ENCODE data around the gene ZSCAN1. TPM values are rescaled to one million over a fixed set of nuclear protein-coding genes. Genes with fewer than 3 reads are reported as not detected.

The ZSCAN1 gene
- polyA plus RNA-seq, 1 donor = 0.73 TPM

- H3K27ac ChIP-seq (ENCODE audit: low read length) = no peak overlapping the region
- no CpG with 5 or more reads among the region's 8 CpGs for WGBS (ENCODE audit: insufficient coverage, low lambda C conversion rate)
- H3K36me3 ChIP-seq (ENCODE audit: control insufficient read depth, insufficient read depth, low read length) = peaks cover 10% of the 10 kb centered on the region
- H3K4me3 ChIP-seq (ENCODE audit: low read length) = peak overlapping the region; percentile 100
- peaks cover 7% of the 10 kb centered on the region for H3K4me1 ChIP-seq (ENCODE audit: control insufficient read depth, insufficient read depth, low read length)
- H3K27me3 ChIP-seq (ENCODE audit: control insufficient read depth, insufficient read depth, low read length) = no peaks in the 10 kb centered on the region
- peaks cover 54% of the 10 kb centered on the region for H3K9me3 ChIP-seq (ENCODE audit: control insufficient read depth, low read depth, low read length)
- no peak for DNase-seq
These were observed 63.5 kb downstream of the ZSCAN1 start for GRCh38 chr19:58097349-58097748.

- DNase-seq = peak; percentile 98 to 99
- peak within 1 kb of the TSS; percentile 93 for H3K27ac ChIP-seq (ENCODE audit: low read length)
- peaks cover 10% of the 10 kb centered on the region for H3K36me3 ChIP-seq (ENCODE audit: control insufficient read depth, insufficient read depth, low read length)
- H3K9me3 ChIP-seq (ENCODE audit: control insufficient read depth, low read depth, low read length) = peaks cover 57% of the 10 kb centered on the region
- no peaks in the 10 kb centered on the region for H3K27me3 ChIP-seq (ENCODE audit: control insufficient read depth, insufficient read depth, low read length)
- peak within 1 kb of the TSS; percentile 100 for H3K4me3 ChIP-seq (ENCODE audit: low read length)
- H3K4me1 ChIP-seq (ENCODE audit: control insufficient read depth, insufficient read depth, low read length) = peaks cover 7% of the 10 kb centered on the region
- WGBS (ENCODE audit: insufficient coverage, low lambda C conversion rate) = 0% methylated on average over 5 of the region's 67 CpGs
These were observed 64.2 kb downstream of the ZSCAN1 start, which contains the start of gene ZSCAN18 for GRCh38 chr19:58097781-58098681. TSS of gene ZSCAN18 (minus strand) at chr19:58098231. CDS start at chr19:58090267, 7,964 bp downstream.

- peaks cover 10% of the 10 kb centered on the region for H3K36me3 ChIP-seq (ENCODE audit: control insufficient read depth, insufficient read depth, low read length)
- peak in 1 of 2 donors; percentile 11 for DNase-seq
- H3K27ac ChIP-seq (ENCODE audit: low read length) = peak overlapping the region; percentile 93
- peaks cover 7% of the 10 kb centered on the region for H3K4me1 ChIP-seq (ENCODE audit: control insufficient read depth, insufficient read depth, low read length)
- H3K27me3 ChIP-seq (ENCODE audit: control insufficient read depth, insufficient read depth, low read length) = no peaks in the 10 kb centered on the region
- WGBS (ENCODE audit: insufficient coverage, low lambda C conversion rate) = no CpG with 5 or more reads among the region's 2 CpGs
- peak overlapping the region; percentile 100 for H3K4me3 ChIP-seq (ENCODE audit: low read length)
- H3K9me3 ChIP-seq (ENCODE audit: control insufficient read depth, low read depth, low read length) = peaks cover 54% of the 10 kb centered on the region
These were observed 64.8 kb downstream of the ZSCAN1 start for GRCh38 chr19:58098682-58098998.

Other genes with a start within 250 kb of the ZSCAN1 start
- gene ZNF552, start 219.1 kb upstream of the ZSCAN1 start, polyA plus RNA-seq = 40.9 TPM
- 21.3 TPM for gene ZNF587B, start 203.7 kb upstream of the ZSCAN1 start, polyA plus RNA-seq
- gene ZNF587, start 184.2 kb upstream of the ZSCAN1 start, polyA plus RNA-seq = 61.1 TPM
- 54.3 TPM for gene ZNF814, start 145.0 kb upstream of the ZSCAN1 start, polyA plus RNA-seq
- 34.8 TPM for gene ZNF417, start 117.4 kb upstream of the ZSCAN1 start, polyA plus RNA-seq
- 16.5 TPM for gene ZNF418, start 98.6 kb upstream of the ZSCAN1 start, polyA plus RNA-seq
- gene ZNF256, start 86.3 kb upstream of the ZSCAN1 start, polyA plus RNA-seq = 7.7 TPM
- 1.2 TPM for gene C19orf18, start 59.5 kb upstream of the ZSCAN1 start, polyA plus RNA-seq
- 18.5 TPM for gene ZNF606, start 31.2 kb upstream of the ZSCAN1 start, polyA plus RNA-seq
- gene ZNF135, start 25.3 kb downstream of the ZSCAN1 start, polyA plus RNA-seq = 8.2 TPM
- 67.9 TPM for gene ZSCAN18, start 64.2 kb downstream of the ZSCAN1 start, polyA plus RNA-seq
- gene ZNF329, start 116.8 kb downstream of the ZSCAN1 start, polyA plus RNA-seq = 12.2 TPM
- 36.5 TPM for gene ZNF274, start 149.0 kb downstream of the ZSCAN1 start, polyA plus RNA-seq
- 33.8 TPM for gene ZNF544, start 194.9 kb downstream of the ZSCAN1 start, polyA plus RNA-seq
- gene ZNF8, start 244.9 kb downstream of the ZSCAN1 start, polyA plus RNA-seq = 5.1 TPM